ENCODE data around the gene SORBS1. TPM values are rescaled to one million over a fixed set of nuclear protein-coding genes. Genes with fewer than 3 reads are reported as not detected.

Gene SORBS1
- total and polyA plus RNA-seq, 2 of the 13 experiments (the other 11 are each of a cell fraction or from before 2014, with no cell fraction given), result 16.8 to 39.8 TPM

- 96% methylated on average over 3 of the region's 3 CpGs for WGBS (ENCODE audit: low lambda C conversion rate)
- Histone ChIP-seq H3K4me3 (replicated peaks in 1 of 3; ENCODE audit: insufficient read depth in 1 of 3, low read depth in 2 of 3, low read length in 3 of 3) (no peak overlapping the region), H2AFZ (ENCODE audit: low read length) (no peak overlapping the region), H3K27ac (ENCODE audit: extremely low read length, insufficient read depth, low read length) (no peak overlapping the region), H3K4me1 (ENCODE audit: insufficient read depth, low read length) (peaks cover 31% of the 10 kb centered on the region), H3K4me2 (ENCODE audit: low read depth, low read length) (no peak overlapping the region), H4K20me1 (ENCODE audit: insufficient read depth, low read length) (no peaks in the 10 kb centered on the region), H3K36me3 (replicated peaks in 1 of 2; ENCODE audit: control insufficient read depth in 1 of 2, insufficient read depth in 2 of 2, low read length in 2 of 2) (peaks cover 4 to 33% of the 10 kb centered on the region in 2 experiments), H3K9me3 (ENCODE audit: low read length) (no peaks in the 10 kb centered on the region), H3K79me2 (ENCODE audit: insufficient read depth, low read length) (no peaks in the 10 kb centered on the region), H3K27me3 (ENCODE audit: control insufficient read depth in 1 of 2, insufficient read depth in 2 of 2, low read length in 2 of 2) (no peaks in the 10 kb centered on the region), H3K9ac (ENCODE audit: insufficient read depth, low read depth, low read length) (no peak overlapping the region)
- no TSS peak for BruUV-seq (replicated peaks)
- in situ Hi-C loops (cut with HindIII; ENCODE audit: extremely low pct_ligation_motif_present, low pct_unique_long_range_greater_than_20kb), result no loop called here
- ATAC-seq (no peak), FAIRE-seq (no peak), DNase-seq (ENCODE audit: low spot score) (no peak)
- TF ChIP-seq SKIL (CRISPR knock-in tag; IDR thresholded peaks at IDR 0.05; ENCODE audit: borderline replicate concordance) (no peak), ZNF724P (CRISPR knock-in tag; IDR thresholded peaks at IDR 0.05; ENCODE audit: borderline replicate concordance) (no peak)
- ChIA-PET CTCF (ENCODE audit: low intra/inter-chr PET ratio, low total read pairs) (no interaction called here), POLR2A (no interaction called here)
- intact Hi-C loops (cut with micrococcal nuclease; ENCODE audit: unreplicated experiment), result no loop called here
Observed at GRCh38 chr10:95328013-95328412, 233.2 kb downstream of the SORBS1 start.

GRCh38 chr10:95327367-95327766 is 233.8 kb downstream of the SORBS1 start:
- CTCF ChIA-PET (ENCODE audit: low intra/inter-chr PET ratio, low total read pairs), result no interaction called here
- no peak overlapping the region for H3K4me3 ChIP-seq (replicated peaks in 1 of 3; ENCODE audit: insufficient read depth in 1 of 3, low read depth in 2 of 3, low read length in 3 of 3)
- no peaks in the 10 kb centered on the region for H3K79me2 ChIP-seq (ENCODE audit: insufficient read depth, low read length)
- ATAC-seq (no peak), DNase-seq (ENCODE audit: low spot score) (no peak), FAIRE-seq (no peak)
- no peak overlapping the region for H2AFZ ChIP-seq (ENCODE audit: low read length)
- POLR2A ChIA-PET, result no interaction called here
- H3K27me3 ChIP-seq (ENCODE audit: control insufficient read depth in 1 of 2, insufficient read depth in 2 of 2, low read length in 2 of 2), result no peaks in the 10 kb centered on the region
- intact Hi-C loops (cut with micrococcal nuclease; ENCODE audit: unreplicated experiment) (no loop called here), in situ Hi-C loops (cut with HindIII; ENCODE audit: extremely low pct_ligation_motif_present, low pct_unique_long_range_greater_than_20kb) (no loop called here)
- H3K27ac ChIP-seq (ENCODE audit: extremely low read length, insufficient read depth, low read length), result no peak overlapping the region
- TF ChIP-seq ZBTB33 (CRISPR knock-in tag; IDR thresholded peaks at IDR 0.05), result peak; percentile 49; the same call in 1 of the 2 replicates
- no peak for TF ChIP-seq ZBTB7B (CRISPR knock-in tag; IDR thresholded peaks at IDR 0.05)
- no peak for TF ChIP-seq ZNF761 (CRISPR knock-in tag; conservative IDR thresholded peaks at IDR 0.05)
- H3K4me1 ChIP-seq (ENCODE audit: insufficient read depth, low read length), result peaks cover 28% of the 10 kb centered on the region
- no peaks in the 10 kb centered on the region for H4K20me1 ChIP-seq (ENCODE audit: insufficient read depth, low read length)
- H3K9ac ChIP-seq (ENCODE audit: insufficient read depth, low read depth, low read length), result no peak overlapping the region
- no peak overlapping the region for H3K4me2 ChIP-seq (ENCODE audit: low read depth, low read length)
- no TSS peak for BruUV-seq (replicated peaks)
- H3K9me3 ChIP-seq (ENCODE audit: low read length), result no peaks in the 10 kb centered on the region
- 94% methylated on average over 5 of the region's 5 CpGs for WGBS (ENCODE audit: low lambda C conversion rate)
- peaks cover 3 to 34% of the 10 kb centered on the region in 2 experiments for H3K36me3 ChIP-seq (replicated peaks in 1 of 2; ENCODE audit: control insufficient read depth in 1 of 2, insufficient read depth in 2 of 2, low read length in 2 of 2)
